ENCODE measurements around the gene AP1B1.
"Not testable (repeated sequence)": the region's sequence is repeated elsewhere in the genome, so short reads cannot be mapped to it uniquely, and the experiment has no call there.

The AP1B1 gene

GRCh38 chr22:29387921-29388758, at the start of gene AP1B1:
TSS of gene AP1B1 (minus strand) at chr22:29388570. CDS start at chr22:29367243, 21,327 bp downstream.
- Histone ChIP-seq H3K27me3 (ENCODE audit: insufficient read depth, low read length) (no peaks in the 10 kb centered on the region), H3K9ac (ENCODE audit: low read depth, low read length) (peak within 1 kb of the TSS; percentile 84), H3K36me3 (ENCODE audit: insufficient read depth, low read depth, low read length) (peaks cover 13% of the 10 kb centered on the region), H3K9me3 (ENCODE audit: insufficient read depth, low read depth, low read length) (no peaks in the 10 kb centered on the region), H3K4me3 (ENCODE audit: low read length) (peak within 1 kb of the TSS; percentile 93), H3K4me1 (ENCODE audit: insufficient read depth, low read length) (peaks cover 3% of the 10 kb centered on the region; the same call in 1 of the 2 replicates), H3K27ac (ENCODE audit: low read length) (peak within 1 kb of the TSS; percentile 32)

- H3K27me3 ChIP-seq (ENCODE audit: insufficient read depth, low read length) = no peaks in the 10 kb centered on the region
- no peaks in the 10 kb centered on the region for H3K36me3 ChIP-seq (ENCODE audit: insufficient read depth, low read depth, low read length)
- no peak overlapping the region for H3K4me3 ChIP-seq (ENCODE audit: low read length)
- H3K4me1 ChIP-seq (ENCODE audit: insufficient read depth, low read length) = peaks cover 5% of the 10 kb centered on the region; the same call in 1 of the 2 replicates
- no peaks in the 10 kb centered on the region for H3K9me3 ChIP-seq (ENCODE audit: insufficient read depth, low read depth, low read length)
- no peak overlapping the region for H3K9ac ChIP-seq (ENCODE audit: low read depth, low read length)
- H3K27ac ChIP-seq (ENCODE audit: low read length) = no peak overlapping the region
These were observed 47.1 kb upstream of the AP1B1 start for GRCh38 chr22:29435236-29436136.

GRCh38 chr22:29434288-29434687, 45.9 kb upstream of the AP1B1 start:
- Histone ChIP-seq H3K4me1 (ENCODE audit: insufficient read depth, low read length) (peaks cover 2% of the 10 kb centered on the region; the same call in 1 of the 2 replicates), H3K27ac (ENCODE audit: low read length) (no peak overlapping the region), H3K27me3 (ENCODE audit: insufficient read depth, low read length) (no peaks in the 10 kb centered on the region), H3K4me3 (ENCODE audit: low read length) (no peak overlapping the region), H3K9me3 (ENCODE audit: insufficient read depth, low read depth, low read length) (no peaks in the 10 kb centered on the region), H3K9ac (ENCODE audit: low read depth, low read length) (no peak overlapping the region), H3K36me3 (ENCODE audit: insufficient read depth, low read depth, low read length) (no peaks in the 10 kb centered on the region)

- no peaks in the 10 kb centered on the region for H3K27me3 ChIP-seq (ENCODE audit: insufficient read depth, low read length)
- no peak overlapping the region for H3K27ac ChIP-seq (ENCODE audit: low read length)
- no peak overlapping the region for H3K4me3 ChIP-seq (ENCODE audit: low read length)
- no peaks in the 10 kb centered on the region for H3K36me3 ChIP-seq (ENCODE audit: insufficient read depth, low read depth, low read length)
- no peaks in the 10 kb centered on the region for H3K9me3 ChIP-seq (ENCODE audit: insufficient read depth, low read depth, low read length)
- H3K9ac ChIP-seq (ENCODE audit: low read depth, low read length) = no peak overlapping the region
- peaks cover 2% of the 10 kb centered on the region; the same call in 1 of the 2 replicates for H3K4me1 ChIP-seq (ENCODE audit: insufficient read depth, low read length)
These were observed 45.5 kb upstream of the AP1B1 start for GRCh38 chr22:29433856-29434255.

GRCh38 chr22:29431986-29432385, 43.6 kb upstream of the AP1B1 start:
- Histone ChIP-seq H3K9ac (ENCODE audit: low read depth, low read length) (no peak overlapping the region), H3K4me1 (ENCODE audit: insufficient read depth, low read length) (peaks cover 2% of the 10 kb centered on the region; the same call in 1 of the 2 replicates), H3K9me3 (ENCODE audit: insufficient read depth, low read depth, low read length) (no peaks in the 10 kb centered on the region), H3K4me3 (ENCODE audit: low read length) (no peak overlapping the region), H3K27ac (ENCODE audit: low read length) (no peak overlapping the region), H3K27me3 (ENCODE audit: insufficient read depth, low read length) (no peaks in the 10 kb centered on the region), H3K36me3 (ENCODE audit: insufficient read depth, low read depth, low read length) (no peaks in the 10 kb centered on the region)

- Histone ChIP-seq H3K27ac (ENCODE audit: low read length) (no peak overlapping the region), H3K4me3 (ENCODE audit: low read length) (no peak overlapping the region), H3K4me1 (ENCODE audit: insufficient read depth, low read length) (peaks cover 2% of the 10 kb centered on the region; the same call in 1 of the 2 replicates), H3K36me3 (ENCODE audit: insufficient read depth, low read depth, low read length) (no peaks in the 10 kb centered on the region), H3K9me3 (ENCODE audit: insufficient read depth, low read depth, low read length) (no peaks in the 10 kb centered on the region), H3K9ac (ENCODE audit: low read depth, low read length) (no peak overlapping the region), H3K27me3 (ENCODE audit: insufficient read depth, low read length) (no peaks in the 10 kb centered on the region)
These were observed 38.9 kb upstream of the AP1B1 start for GRCh38 chr22:29427176-29427760.

GRCh38 chr22:29426476-29426875, 38.1 kb upstream of the AP1B1 start:
- Histone ChIP-seq H3K4me3 (ENCODE audit: low read length) (no peak overlapping the region), H3K27ac (ENCODE audit: low read length) (no peak overlapping the region), H3K27me3 (ENCODE audit: insufficient read depth, low read length) (no peaks in the 10 kb centered on the region), H3K36me3 (ENCODE audit: insufficient read depth, low read depth, low read length) (no peaks in the 10 kb centered on the region), H3K9ac (ENCODE audit: low read depth, low read length) (no peak overlapping the region), H3K4me1 (ENCODE audit: insufficient read depth, low read length) (peaks cover 2% of the 10 kb centered on the region; the same call in 1 of the 2 replicates), H3K9me3 (ENCODE audit: insufficient read depth, low read depth, low read length) (no peaks in the 10 kb centered on the region)

- not testable (repeated sequence) for H3K27ac ChIP-seq (ENCODE audit: low read length); H3K9me3 ChIP-seq (ENCODE audit: insufficient read depth, low read depth, low read length); H3K9ac ChIP-seq (ENCODE audit: low read depth, low read length); H3K4me3 ChIP-seq (ENCODE audit: low read length); H3K36me3 ChIP-seq (ENCODE audit: insufficient read depth, low read depth, low read length); H3K27me3 ChIP-seq (ENCODE audit: insufficient read depth, low read length); H3K4me1 ChIP-seq (ENCODE audit: insufficient read depth, low read length)
These were observed 30.3 kb upstream of the AP1B1 start for GRCh38 chr22:29418704-29419103.

GRCh38 chr22:29414951-29415591, 26.7 kb upstream of the AP1B1 start:
- H3K36me3 ChIP-seq (ENCODE audit: insufficient read depth, low read depth, low read length); H3K27ac ChIP-seq (ENCODE audit: low read length); H3K4me1 ChIP-seq (ENCODE audit: insufficient read depth, low read length); H3K4me3 ChIP-seq (ENCODE audit: low read length); H3K9me3 ChIP-seq (ENCODE audit: insufficient read depth, low read depth, low read length); H3K9ac ChIP-seq (ENCODE audit: low read depth, low read length); H3K27me3 ChIP-seq (ENCODE audit: insufficient read depth, low read length): not testable (repeated sequence)

GRCh38 chr22:29412772-29413171, 24.4 kb upstream of the AP1B1 start:
- not testable (repeated sequence) for H3K36me3 ChIP-seq (ENCODE audit: insufficient read depth, low read depth, low read length); H3K9me3 ChIP-seq (ENCODE audit: insufficient read depth, low read depth, low read length); H3K9ac ChIP-seq (ENCODE audit: low read depth, low read length); H3K27me3 ChIP-seq (ENCODE audit: insufficient read depth, low read length); H3K27ac ChIP-seq (ENCODE audit: low read length); H3K4me3 ChIP-seq (ENCODE audit: low read length); H3K4me1 ChIP-seq (ENCODE audit: insufficient read depth, low read length)

- H3K36me3 ChIP-seq (ENCODE audit: insufficient read depth, low read depth, low read length); H3K9me3 ChIP-seq (ENCODE audit: insufficient read depth, low read depth, low read length); H3K27me3 ChIP-seq (ENCODE audit: insufficient read depth, low read length); H3K4me1 ChIP-seq (ENCODE audit: insufficient read depth, low read length); H3K4me3 ChIP-seq (ENCODE audit: low read length); H3K9ac ChIP-seq (ENCODE audit: low read depth, low read length); H3K27ac ChIP-seq (ENCODE audit: low read length): not testable (repeated sequence)
These were observed 23.3 kb upstream of the AP1B1 start for GRCh38 chr22:29411569-29412211.

Measured in iPS-20b (cell line).